Mesendoderm (in vitro differentiated cells): ENCODE results near the gene RUFY4.
"Not testable (repeated sequence)": the region's sequence is repeated elsewhere in the genome, so short reads cannot be mapped to it uniquely, and the experiment has no call there.

Experiments
- DNase-seq: peaks from one replicate; pipeline ENCODE4 v3.0.0; 2013
- H2AK5ac ChIP-seq: 2 replicates; pipeline ENCODE4 v1.6.1; 2013; ENCODE audit warnings: low read length, inconsistent platforms
- H2BK120ac ChIP-seq: 2 replicates; pipeline ENCODE4 v1.6.1; 2013; ENCODE audit warnings: low read depth, mild to moderate bottlenecking, low read length, moderate library complexity, mixed read lengths
- H2BK15ac ChIP-seq: replicated peaks from 2 replicates; pipeline ENCODE4 v1.6.1; 2013; ENCODE audit warnings: low read depth, mild to moderate bottlenecking, moderate library complexity
- H2BK5ac ChIP-seq: 2 replicates; pipeline ENCODE4 v1.6.1; 2013; ENCODE audit warnings: low read length, inconsistent platforms
- H3K18ac ChIP-seq: 2 replicates; pipeline ENCODE4 v1.6.1; 2013; ENCODE audit warnings: mild to moderate bottlenecking, low read length, mixed read lengths
- H3K23ac ChIP-seq: one replicate; pipeline ENCODE4 v1.6.1; 2013; ENCODE audit warnings: low read length
- H3K27ac ChIP-seq: 2 replicates; pipeline ENCODE4 v1.5.1; 2013; ENCODE audit warnings: low read depth, mild to moderate bottlenecking, inconsistent platforms, low read length, moderate library complexity
- H3K27me3 ChIP-seq: 2 replicates; pipeline ENCODE4 v1.6.1; 2013; ENCODE audit warnings: low read length, control low read depth, mild to moderate bottlenecking, inconsistent platforms; ENCODE audit not compliant: insufficient read depth, poor library complexity
- H3K36me3 ChIP-seq: 2 replicates; pipeline ENCODE4 v1.6.1; 2013; ENCODE audit warnings: low read length, inconsistent platforms; ENCODE audit not compliant: control insufficient read depth, insufficient read depth
- H3K4ac ChIP-seq: one replicate; pipeline ENCODE4 v1.6.1; 2013; ENCODE audit warnings: low read depth, mild to moderate bottlenecking, low read length, moderate library complexity
- H3K4me1 ChIP-seq: 2 replicates; pipeline ENCODE4 v1.6.1; 2013; ENCODE audit warnings: low read depth, low read length, inconsistent platforms; ENCODE audit not compliant: control insufficient read depth
- H3K4me2 ChIP-seq: 2 replicates; pipeline ENCODE4 v1.6.1; 2013; ENCODE audit warnings: low read length
- H3K4me3 ChIP-seq: 2 replicates; pipeline ENCODE4 v1.5.1; 2013; ENCODE audit warnings: mild to moderate bottlenecking, low read length
- H3K56ac ChIP-seq: one replicate; pipeline ENCODE4 v1.6.1; 2013; ENCODE audit warnings: low read length
- H3K79me1 ChIP-seq: 2 replicates; pipeline ENCODE4 v1.6.1; 2013; ENCODE audit warnings: low read length, inconsistent platforms
- H3K79me2 ChIP-seq: 2 replicates; pipeline ENCODE4 v1.6.1; 2013; ENCODE audit warnings: mild to moderate bottlenecking, low read length; ENCODE audit not compliant: control insufficient read depth, insufficient read depth
- H3K9ac ChIP-seq: 2 replicates; pipeline ENCODE4 v1.6.1; 2013; ENCODE audit warnings: low read length, inconsistent platforms
- H4K5ac ChIP-seq: one replicate; pipeline ENCODE4 v1.6.1; 2013; ENCODE audit warnings: low read length
- H4K8ac ChIP-seq: one replicate; pipeline ENCODE4 v1.6.1; 2013; ENCODE audit warnings: low read depth, mild to moderate bottlenecking, control low read depth, low read length, moderate library complexity
- WGBS: extraction: QIAGEN DNeasy Blood & Tissue Kit; methylation state at CpG from one replicate; pipeline ENCODE4 v1.1.7; 2013; ENCODE audit warnings: low lambda C conversion rate, missing lambda C conversion rate; ENCODE audit not compliant: insufficient coverage; ENCODE audit errors: extremely low coverage; 5-methylcytosine and 5-hydroxymethylcytosine counted together

Gene RUFY4

DNA sequence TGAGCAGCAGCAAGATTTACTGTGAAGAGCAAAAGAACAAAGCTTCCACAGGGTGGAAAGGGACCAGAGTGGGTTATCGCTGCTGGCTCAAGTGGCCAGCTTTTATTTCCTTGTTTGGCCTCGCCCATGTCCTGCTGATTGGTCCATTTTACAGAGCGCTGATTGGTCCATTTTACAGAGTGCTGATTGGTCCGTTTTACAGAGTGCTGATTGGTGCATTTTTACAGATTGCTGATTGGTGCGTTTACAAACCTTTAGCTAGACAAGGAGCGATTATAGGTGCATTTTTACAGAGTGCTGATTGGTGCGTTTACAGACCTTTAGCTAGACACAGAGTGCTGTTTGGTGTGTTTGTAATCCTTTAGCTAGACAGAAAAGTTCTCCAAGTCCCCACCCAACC, 39.8 kb downstream of the RUFY4 start:
- H2BK5ac ChIP-seq, H2BK15ac ChIP-seq, H3K23ac ChIP-seq, H3K4me2 ChIP-seq, H2BK120ac ChIP-seq, H4K8ac ChIP-seq, H3K27me3 ChIP-seq, H3K4me3 ChIP-seq, H3K27ac ChIP-seq, H3K9ac ChIP-seq, H4K5ac ChIP-seq, H3K18ac ChIP-seq, H3K4ac ChIP-seq, H3K36me3 ChIP-seq, H3K4me1 ChIP-seq, H3K79me1 ChIP-seq, DNase-seq, H3K56ac ChIP-seq, H2AK5ac ChIP-seq, H3K79me2 ChIP-seq: not testable (repeated sequence)
- WGBS, result no CpG with 5 or more reads among the region's 7 CpGs

DNA sequence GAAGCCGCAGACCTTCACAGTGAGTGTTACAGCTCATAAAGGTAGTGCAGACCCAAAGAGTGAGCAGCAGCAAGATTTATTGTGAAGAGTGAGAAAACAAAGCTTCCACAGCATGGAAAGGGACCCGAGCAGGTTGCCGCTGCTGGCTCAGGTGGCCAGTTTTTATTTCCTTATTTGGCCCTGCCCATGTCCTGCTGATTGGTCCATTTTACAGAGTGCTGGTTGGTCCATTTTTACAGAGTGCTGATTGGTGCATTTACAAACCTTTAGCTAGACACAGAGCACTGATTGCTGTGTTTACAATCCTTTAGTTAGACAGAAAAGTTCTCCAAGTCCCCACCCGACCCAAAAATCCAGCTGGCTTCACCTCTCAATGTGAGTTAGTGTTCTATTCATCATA, 52.7 kb downstream of the RUFY4 start:
- H3K9ac ChIP-seq, H2BK15ac ChIP-seq, H4K5ac ChIP-seq, H2BK120ac ChIP-seq, H3K27ac ChIP-seq, H2BK5ac ChIP-seq, H3K79me2 ChIP-seq, H3K27me3 ChIP-seq, H3K79me1 ChIP-seq, DNase-seq, H3K4me3 ChIP-seq, H3K56ac ChIP-seq, H2AK5ac ChIP-seq, H3K18ac ChIP-seq, H4K8ac ChIP-seq, H3K4me1 ChIP-seq, H3K4me2 ChIP-seq, H3K4ac ChIP-seq, H3K36me3 ChIP-seq, H3K23ac ChIP-seq: not testable (repeated sequence)
- WGBS, result no CpG with 5 or more reads among the region's 4 CpGs

- H3K79me1 ChIP-seq, H3K36me3 ChIP-seq, H2AK5ac ChIP-seq, H4K8ac ChIP-seq, DNase-seq, H2BK120ac ChIP-seq, H2BK5ac ChIP-seq, H3K4me1 ChIP-seq, H2BK15ac ChIP-seq, H3K18ac ChIP-seq, H3K4me3 ChIP-seq, H3K56ac ChIP-seq, H3K4me2 ChIP-seq, H3K9ac ChIP-seq, H3K27ac ChIP-seq, H3K4ac ChIP-seq, H3K79me2 ChIP-seq, H3K27me3 ChIP-seq, H3K23ac ChIP-seq, H4K5ac ChIP-seq: not testable (repeated sequence)
Measured at GRCh38 chr2:218122286-218122685, 53.2 kb downstream of the RUFY4 start.

DNA sequence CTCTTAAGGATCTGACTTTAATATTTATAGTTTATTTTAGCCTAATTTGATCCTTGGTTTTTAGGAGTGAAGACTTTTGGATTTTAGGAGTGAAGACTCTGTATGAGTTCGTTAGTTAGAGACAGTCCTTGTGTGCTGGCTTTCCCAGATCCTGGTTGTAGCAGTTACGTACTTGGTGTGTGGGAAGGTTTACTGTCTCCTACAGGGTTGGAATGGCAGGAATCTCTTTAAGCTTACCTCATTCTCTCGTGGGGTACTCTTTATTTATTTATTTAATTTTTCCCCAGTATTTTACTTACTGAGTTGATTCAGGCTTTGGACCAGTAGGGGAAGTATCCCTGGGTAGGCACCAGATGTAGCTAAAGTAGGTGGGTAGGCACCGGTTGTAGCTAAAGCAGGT, 54.9 kb downstream of the RUFY4 start:
- H2BK5ac ChIP-seq, result no peak overlapping the region
- no peaks in the 10 kb centered on the region for H3K4me1 ChIP-seq
- H2AK5ac ChIP-seq, result no peak overlapping the region
- H3K18ac ChIP-seq, result no peak overlapping the region
- no peaks in the 10 kb centered on the region for H3K36me3 ChIP-seq
- peak; percentile 59 for DNase-seq
- no peak overlapping the region for H3K4ac ChIP-seq
- H3K23ac ChIP-seq, result no peak overlapping the region
- H3K79me2 ChIP-seq, result no peaks in the 10 kb centered on the region
- no peaks in the 10 kb centered on the region for H3K27me3 ChIP-seq
- no peak overlapping the region for H2BK120ac ChIP-seq
- no peak overlapping the region for H4K5ac ChIP-seq
- no CpG with 5 or more reads among the region's 4 CpGs for WGBS
- H2BK15ac ChIP-seq, result no peak overlapping the region
- no peak overlapping the region for H4K8ac ChIP-seq
- no peak overlapping the region for H3K9ac ChIP-seq
- H3K56ac ChIP-seq, result no peak overlapping the region
- no peak overlapping the region for H3K4me2 ChIP-seq
- no peak overlapping the region for H3K27ac ChIP-seq
- H3K79me1 ChIP-seq, result no peaks in the 10 kb centered on the region
- H3K4me3 ChIP-seq, result no peak overlapping the region

DNA sequence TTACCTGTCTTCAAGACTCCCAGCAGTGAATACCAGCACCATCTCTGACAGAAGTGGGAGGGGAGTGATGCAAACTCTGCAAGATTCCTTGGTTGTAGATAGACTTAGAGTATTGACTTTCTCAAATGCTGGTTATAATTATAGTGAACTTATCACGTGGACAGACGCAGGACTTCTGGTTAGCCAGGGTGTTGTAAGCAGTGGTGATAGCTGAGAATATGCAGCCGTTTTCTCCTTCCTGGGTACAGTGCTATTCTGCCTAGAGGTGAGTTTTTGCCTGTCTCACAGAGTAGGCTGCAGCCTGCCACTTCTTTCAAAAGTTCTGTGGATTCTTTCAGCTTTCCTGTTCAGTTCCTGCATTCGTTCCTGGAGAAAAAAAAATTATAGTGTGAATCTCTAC, 56.0 kb downstream of the RUFY4 start:
- Histone ChIP-seq H4K5ac (no peak overlapping the region), H3K4me2 (no peak overlapping the region), H3K23ac (no peak overlapping the region), H3K36me3 (no peaks in the 10 kb centered on the region), H3K4ac (no peak overlapping the region), H2BK5ac (no peak overlapping the region), H3K27ac (no peak overlapping the region), H4K8ac (no peak overlapping the region), H3K79me2 (no peaks in the 10 kb centered on the region), H3K27me3 (no peaks in the 10 kb centered on the region), H2AK5ac (no peak overlapping the region), H3K79me1 (no peaks in the 10 kb centered on the region), H3K4me3 (no peak overlapping the region), H3K9ac (no peak overlapping the region), H2BK15ac (no peak overlapping the region), H3K18ac (no peak overlapping the region), H3K4me1 (no peaks in the 10 kb centered on the region), H3K56ac (no peak overlapping the region), H2BK120ac (no peak overlapping the region)
- peak; percentile 18 for DNase-seq
- no CpG with 5 or more reads among the region's 4 CpGs for WGBS

GRCh38 chr2:218125626-218126080, 56.6 kb downstream of the RUFY4 start, which contains the start of gene CXCR2:
TSS of gene CXCR2 (plus strand) at chr2:218126028. CDS start at chr2:218134802, 8,774 bp downstream.
- no peak within 1 kb of the TSS for H3K9ac ChIP-seq
- no peak within 1 kb of the TSS for H3K4ac ChIP-seq
- no CpG with 5 or more reads among the region's 8 CpGs for WGBS
- H3K18ac ChIP-seq, result peak within 1 kb of the TSS; percentile 51
- no peak within 1 kb of the TSS for H4K5ac ChIP-seq
- DNase-seq, result peak; percentile 48
- no peaks in the 10 kb centered on the region for H3K27me3 ChIP-seq
- H2BK120ac ChIP-seq, result no peak within 1 kb of the TSS
- H3K4me1 ChIP-seq, result no peaks in the 10 kb centered on the region
- H2BK15ac ChIP-seq, result no peak within 1 kb of the TSS
- no peak within 1 kb of the TSS for H2BK5ac ChIP-seq
- no peaks in the 10 kb centered on the region for H3K79me2 ChIP-seq
- H3K79me1 ChIP-seq, result no peaks in the 10 kb centered on the region
- H3K23ac ChIP-seq, result no peak within 1 kb of the TSS
- no peak within 1 kb of the TSS for H2AK5ac ChIP-seq
- no peak within 1 kb of the TSS for H3K4me3 ChIP-seq
- no peaks in the 10 kb centered on the region for H3K36me3 ChIP-seq
- H4K8ac ChIP-seq, result no peak within 1 kb of the TSS
- no peak within 1 kb of the TSS for H3K4me2 ChIP-seq
- H3K56ac ChIP-seq, result no peak within 1 kb of the TSS
- H3K27ac ChIP-seq, result no peak within 1 kb of the TSS
